Astrocyte of the spinal cord (primary cell): Measurements from ENCODE around the gene GNG7.

Experiments used
- DNase-seq: peaks from one replicate; pipeline ENCODE4 v3.0.0; 2011; ENCODE audit warnings: low read depth, low spot score
- H3K4me3 ChIP-seq: 2 replicates; pipeline ENCODE4 v1.5.1; 2011; ENCODE audit warnings: low read depth, mild to moderate bottlenecking, low read length, moderate library complexity
- in situ Hi-C: cut with HindIII; loops from 2 replicates; pipeline ENCODE4 v1.10.0; 2017; ENCODE audit warnings: low sequenced_read_pairs
- TF ChIP-seq, protein P1 (sequence below): IDR thresholded peaks from 2 replicates; pipeline ENCODE4 v1.5.1; 2012; ENCODE audit warnings: low read depth, mild to moderate bottlenecking, low read length, inconsistent platforms

GNG7 gene

DNA sequence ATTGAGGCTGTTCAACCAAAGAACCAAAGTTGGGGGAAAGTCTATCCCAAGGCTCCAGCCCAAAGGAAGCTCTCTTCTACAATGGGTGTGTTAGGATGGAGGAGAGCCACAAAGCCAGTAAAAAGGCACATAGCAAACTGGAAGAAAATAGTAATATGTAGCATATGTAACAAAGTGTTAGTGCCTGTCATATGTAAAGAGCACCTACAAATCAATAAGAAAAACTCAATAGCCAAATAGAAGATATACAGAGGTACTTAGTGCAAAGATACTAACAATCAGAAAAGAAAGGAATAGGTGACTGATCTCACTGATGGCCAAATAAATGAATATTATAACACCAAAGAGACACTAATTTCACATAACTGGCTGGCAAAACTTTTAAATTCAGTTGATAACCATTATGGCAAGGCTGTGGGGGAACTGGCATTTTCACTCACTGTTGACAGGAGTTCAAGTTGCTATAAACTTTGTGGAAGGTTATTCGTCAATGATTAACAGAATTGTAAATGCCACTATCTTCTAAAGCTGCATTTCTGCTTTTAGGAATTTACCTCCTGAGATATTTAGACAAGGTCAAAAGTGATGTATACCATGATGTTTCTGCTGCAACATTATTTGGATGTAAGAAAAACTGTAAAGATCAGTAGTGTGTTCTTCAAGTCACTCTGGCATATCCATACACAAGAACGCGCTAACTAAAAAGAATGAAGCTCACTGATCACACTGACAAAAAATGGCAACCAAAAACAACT, 110.8 kb downstream of the GNG7 start:
- in situ Hi-C loops: no loop called here
- TF ChIP-seq, protein P1, sequence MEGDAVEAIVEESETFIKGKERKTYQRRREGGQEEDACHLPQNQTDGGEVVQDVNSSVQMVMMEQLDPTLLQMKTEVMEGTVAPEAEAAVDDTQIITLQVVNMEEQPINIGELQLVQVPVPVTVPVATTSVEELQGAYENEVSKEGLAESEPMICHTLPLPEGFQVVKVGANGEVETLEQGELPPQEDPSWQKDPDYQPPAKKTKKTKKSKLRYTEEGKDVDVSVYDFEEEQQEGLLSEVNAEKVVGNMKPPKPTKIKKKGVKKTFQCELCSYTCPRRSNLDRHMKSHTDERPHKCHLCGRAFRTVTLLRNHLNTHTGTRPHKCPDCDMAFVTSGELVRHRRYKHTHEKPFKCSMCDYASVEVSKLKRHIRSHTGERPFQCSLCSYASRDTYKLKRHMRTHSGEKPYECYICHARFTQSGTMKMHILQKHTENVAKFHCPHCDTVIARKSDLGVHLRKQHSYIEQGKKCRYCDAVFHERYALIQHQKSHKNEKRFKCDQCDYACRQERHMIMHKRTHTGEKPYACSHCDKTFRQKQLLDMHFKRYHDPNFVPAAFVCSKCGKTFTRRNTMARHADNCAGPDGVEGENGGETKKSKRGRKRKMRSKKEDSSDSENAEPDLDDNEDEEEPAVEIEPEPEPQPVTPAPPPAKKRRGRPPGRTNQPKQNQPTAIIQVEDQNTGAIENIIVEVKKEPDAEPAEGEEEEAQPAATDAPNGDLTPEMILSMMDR: no peak

DNA sequence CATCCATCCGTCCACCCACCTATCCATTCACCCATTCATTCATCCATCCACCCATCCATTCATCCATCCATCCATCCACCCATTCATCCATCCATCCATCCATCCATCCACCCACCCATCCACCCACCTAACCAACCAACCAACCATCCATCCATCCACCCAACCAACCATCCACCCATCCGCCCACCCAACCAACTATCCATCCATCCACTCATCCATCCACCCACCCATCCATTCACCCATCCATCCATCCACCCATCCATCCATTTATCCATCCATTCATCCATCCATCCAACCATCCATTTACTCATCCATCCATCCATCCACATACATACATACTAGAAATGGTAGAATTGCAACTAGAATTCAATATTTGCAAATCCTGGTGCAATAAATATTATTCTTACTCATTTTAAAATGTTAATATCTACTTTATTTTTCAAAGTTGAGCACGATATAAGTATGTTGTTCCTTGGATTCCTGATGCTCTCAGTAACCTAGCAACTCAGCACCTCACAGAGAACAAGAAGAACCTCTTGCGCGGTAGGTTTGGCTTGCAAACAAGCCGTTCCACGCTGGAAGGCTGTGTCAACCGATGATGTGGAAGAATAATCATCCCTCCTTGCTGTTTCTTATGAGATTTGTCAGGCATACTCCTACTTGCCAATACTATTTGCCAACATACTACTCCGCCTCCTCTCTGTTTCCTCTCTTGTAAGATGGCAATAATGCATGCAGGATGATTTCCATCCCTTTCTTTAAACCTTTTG, 111.7 kb downstream of the GNG7 start:
- TF ChIP-seq, protein P1: no peak
- no peak overlapping the region for H3K4me3 ChIP-seq
- in situ Hi-C loops: no loop called here
- no peak for DNase-seq

More for the DNA sequence above, 110.8 kb downstream of the GNG7 start:
- H3K4me3 ChIP-seq: no peak overlapping the region
- DNase-seq: no peak

DNA sequence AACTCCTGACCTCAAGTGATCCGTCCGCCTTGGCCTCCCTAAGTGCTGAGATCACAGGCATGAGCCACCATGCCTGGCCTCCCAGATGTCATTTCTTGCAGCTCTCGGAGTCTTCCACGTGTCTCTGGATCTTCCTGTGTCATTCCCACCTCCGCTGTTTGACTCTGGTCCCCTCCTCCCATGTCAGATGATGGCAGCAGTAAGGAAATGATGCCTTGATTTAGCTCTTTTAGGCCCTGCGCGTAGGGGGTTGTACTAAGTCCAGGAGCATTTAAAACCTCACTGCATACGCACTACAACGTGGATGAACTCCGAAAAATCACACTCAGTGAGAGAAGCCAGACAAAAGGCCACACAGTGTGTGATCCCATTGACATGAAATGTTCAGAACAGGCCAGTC, 113.1 kb downstream of the GNG7 start:
- in situ Hi-C loops: no loop called here
- DNase-seq: no peak
- no peak overlapping the region for H3K4me3 ChIP-seq
- TF ChIP-seq, protein P1: no peak

DNA sequence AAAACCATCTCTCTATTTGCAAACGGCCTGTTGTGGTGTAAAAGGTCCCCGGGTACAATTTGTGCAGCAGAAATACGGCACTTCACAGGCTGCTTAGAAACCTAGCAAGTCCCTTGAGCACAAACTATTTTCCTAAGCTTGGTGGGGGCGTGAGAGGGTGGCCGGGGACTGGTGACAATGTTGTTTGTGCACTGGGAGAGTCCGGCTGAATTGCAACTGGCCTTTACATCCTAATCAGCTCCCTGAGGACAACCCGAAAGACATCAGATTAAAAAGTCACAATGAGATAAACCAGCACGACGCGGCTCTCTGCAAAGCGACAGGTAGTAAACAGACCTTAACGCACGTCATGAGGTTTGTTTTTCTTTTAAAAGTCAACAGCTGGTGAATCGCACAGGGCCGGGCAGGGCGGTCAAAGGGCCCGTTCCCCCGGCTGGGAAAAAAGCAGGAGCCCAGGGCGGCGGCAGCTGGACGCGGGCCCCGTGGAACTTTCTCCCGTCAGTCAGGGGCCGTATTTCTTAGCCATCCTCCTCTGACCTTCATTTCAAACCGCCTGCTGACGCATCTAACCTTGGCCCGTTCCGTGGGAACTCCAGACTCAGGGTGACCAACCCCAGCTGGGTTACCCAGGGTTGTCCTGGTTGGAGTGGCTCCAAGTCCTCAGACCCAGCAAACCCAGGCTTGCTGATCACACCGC, 114.3 kb downstream of the GNG7 start:
- peak; percentile 74 for DNase-seq
- TF ChIP-seq, protein P1: no peak

DNA sequence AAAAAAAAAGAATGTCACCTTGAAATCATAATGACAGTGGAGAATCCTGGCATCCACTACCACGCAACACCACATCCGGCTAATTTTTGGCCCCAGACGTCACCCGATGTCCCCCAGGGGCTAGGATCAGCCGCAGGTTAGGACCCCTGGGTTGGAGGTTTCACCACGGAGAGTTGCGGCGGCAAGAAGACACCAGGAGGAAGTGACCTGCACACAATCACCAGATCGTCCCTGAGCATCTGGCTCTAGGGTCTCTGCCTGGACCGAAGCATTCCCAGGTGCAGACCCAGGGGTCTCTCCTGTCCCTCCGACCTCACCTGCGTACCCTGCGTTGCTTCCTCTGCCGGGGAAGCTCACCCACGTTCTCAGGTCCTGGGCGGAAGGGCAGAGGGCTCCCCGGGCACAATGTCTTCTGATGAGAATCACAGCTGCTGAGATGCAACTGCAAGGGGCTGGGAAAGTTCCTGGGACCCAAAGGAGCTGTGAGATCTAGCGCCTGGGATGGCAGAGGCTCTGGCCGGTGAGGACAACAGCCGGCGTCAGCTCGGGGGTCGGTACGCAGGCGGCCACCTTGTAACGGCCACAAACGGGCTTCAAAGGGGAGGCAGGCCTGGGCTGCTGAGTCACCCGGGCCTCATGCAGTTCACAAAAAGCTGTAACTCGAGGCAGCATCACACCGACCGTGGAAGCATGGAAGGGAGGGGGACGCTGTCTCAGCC, 115.3 kb downstream of the GNG7 start:
- H3K4me3 ChIP-seq: no peak overlapping the region
- DNase-seq: peak; percentile 39
- in situ Hi-C loops: no loop called here
- TF ChIP-seq, protein P1: no peak

More for the DNA sequence above, 114.3 kb downstream of the GNG7 start:
- no peak overlapping the region for H3K4me3 ChIP-seq
- in situ Hi-C loops: no loop called here

DNA sequence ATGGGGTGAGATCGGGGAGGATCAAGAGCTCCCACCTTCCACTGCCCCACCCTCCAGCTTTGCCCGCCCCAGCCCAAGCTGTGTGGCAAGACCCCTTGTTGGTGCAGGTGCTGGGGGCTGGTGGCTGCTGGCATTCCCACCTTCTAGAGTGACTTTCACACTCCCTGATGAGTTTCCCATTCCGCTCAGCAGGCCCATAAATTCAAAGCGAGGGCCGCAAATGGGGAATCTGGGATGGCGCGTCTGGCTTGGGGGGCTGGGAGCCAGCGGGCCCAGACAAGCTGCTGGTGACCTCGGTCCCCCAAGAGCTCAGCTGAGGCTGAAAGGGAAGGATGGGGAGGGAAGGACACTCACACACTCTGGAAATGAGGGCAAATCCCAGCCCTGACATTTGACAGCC, 116.3 kb downstream of the GNG7 start:
- no peak for DNase-seq
- in situ Hi-C loops: no loop called here
- TF ChIP-seq, protein P1: no peak
- H3K4me3 ChIP-seq: no peak overlapping the region
